ENCODE measurements around the gene FASTKD2. TPM values are rescaled to one million over a fixed set of nuclear protein-coding genes. Genes with fewer than 3 reads are reported as not detected.

The FASTKD2 gene
- total RNA-seq, result 10 to 100 TPM; 19.1 to 21.8 TPM
- long read RNA-seq, transcript FASTKD2-202 (12 exons, 2,586 nt), result minor isoform, 31 of 71 reads
- long read RNA-seq, transcript FASTKD2-201 (12 exons, 3,188 nt), result major isoform, 33 of 71 reads
- long read RNA-seq, partial matches to known transcripts, result 2 of 71 reads
- long read RNA-seq, other reads (novel, unspliced or antisense), result 4 of 71 reads

DNA sequence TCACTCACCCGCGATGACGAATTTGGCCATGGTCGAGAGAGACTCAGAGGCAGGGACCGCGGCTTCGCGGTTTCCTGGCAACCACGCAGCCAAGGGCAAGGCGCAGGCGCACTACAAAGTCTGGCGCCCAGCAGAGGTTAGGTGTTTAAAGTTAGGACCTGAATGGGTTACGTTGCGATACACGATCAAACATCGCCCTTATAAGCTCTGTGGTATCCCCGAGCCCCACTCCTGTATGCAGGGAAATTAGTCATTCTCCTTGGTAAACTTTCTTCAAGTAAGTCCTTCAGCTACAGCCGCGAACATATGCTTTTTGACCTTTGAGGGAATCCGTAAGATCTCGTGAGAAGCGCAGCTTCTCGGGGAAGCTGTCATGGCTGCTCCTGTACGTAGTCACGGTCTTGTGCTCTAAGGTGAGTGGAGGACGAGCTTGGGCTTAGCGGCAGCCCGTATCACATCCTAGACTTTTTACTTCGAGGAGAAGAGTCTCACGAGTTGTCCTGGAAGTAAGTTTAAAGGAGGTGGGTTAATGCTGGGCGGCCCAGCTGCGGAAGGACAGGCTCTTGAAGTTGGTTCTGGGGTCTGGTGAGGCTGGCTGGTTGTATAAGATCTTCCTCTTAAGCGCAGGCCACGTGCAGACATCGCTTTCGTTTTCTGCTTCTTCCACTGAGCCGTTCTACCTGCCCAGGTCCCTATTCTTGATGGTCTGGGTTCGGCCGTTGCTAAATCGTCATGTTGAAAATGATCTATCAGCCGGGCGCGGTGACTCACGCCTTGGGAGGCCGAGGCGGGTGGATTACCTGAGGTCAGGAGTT lies at the start of gene FASTKD2, which contains the start of gene MDH1B:
TSS of gene FASTKD2 (plus strand) at position 365 of the 815 bp plus-strand sequence. CDS start 1,088 bp downstream, outside the sequence.
TSS of gene MDH1B (minus strand) at position 87 of the 815 bp plus-strand sequence. CDS start at position 30, 57 bp downstream.
- ATAC-seq, result peak; percentile 97
- intact Hi-C loops (cut with DNase I, micrococcal nuclease), result no loop called here

DNA sequence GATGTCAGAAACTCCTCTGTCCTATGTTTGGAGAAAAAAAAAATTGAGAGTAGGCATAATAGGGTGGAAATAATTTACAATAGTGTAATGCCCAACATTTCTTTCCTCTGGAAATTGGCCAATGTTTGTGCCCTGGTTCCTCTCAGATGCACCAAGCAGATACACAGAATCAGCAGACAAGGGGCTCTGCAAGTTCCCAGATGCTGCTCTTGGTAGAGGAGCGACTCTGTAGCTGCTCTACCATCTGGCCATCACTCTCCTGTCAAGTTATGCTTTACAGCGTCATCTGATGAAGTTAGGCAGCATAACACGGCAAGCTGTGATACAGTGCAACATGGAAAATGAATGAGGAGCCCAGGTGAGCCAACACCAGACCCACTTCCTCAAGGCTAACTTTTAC lies 48.8 kb upstream of the FASTKD2 start:
- intact Hi-C loops (cut with DNase I, micrococcal nuclease), result no loop called here
- ATAC-seq (no peak), DNase-seq (no peak)

More for the DNA sequence above, at the start of gene FASTKD2, which contains the start of gene MDH1B:
- peak; percentile 82 to 88 for DNase-seq

DNA sequence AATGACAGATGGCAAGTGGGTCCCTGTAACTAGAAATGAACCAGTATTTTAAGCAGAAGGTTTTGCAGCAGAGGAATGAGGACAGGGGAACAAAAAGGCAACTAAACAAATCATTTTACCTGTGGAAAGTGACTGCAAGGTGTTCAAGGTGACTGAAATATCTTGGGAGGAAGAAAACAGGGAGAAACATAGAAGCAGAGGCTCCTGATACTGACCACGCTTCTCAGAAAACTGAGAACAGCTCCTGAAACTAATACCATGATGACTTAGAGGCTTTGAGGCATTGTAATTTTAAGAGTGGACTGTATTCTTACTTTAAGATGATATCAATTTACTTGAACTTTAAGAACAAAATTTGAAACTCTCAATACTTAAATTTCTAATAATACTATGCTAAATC lies 47.1 kb upstream of the FASTKD2 start, which contains the start of gene DYTN:
TSS of gene DYTN (minus strand) at position 101 of the 400 bp plus-strand sequence. CDS start 117 bp downstream, outside the sequence.
- no peak for ATAC-seq
- intact Hi-C loops (cut with DNase I, micrococcal nuclease), result no loop called here

DNA sequence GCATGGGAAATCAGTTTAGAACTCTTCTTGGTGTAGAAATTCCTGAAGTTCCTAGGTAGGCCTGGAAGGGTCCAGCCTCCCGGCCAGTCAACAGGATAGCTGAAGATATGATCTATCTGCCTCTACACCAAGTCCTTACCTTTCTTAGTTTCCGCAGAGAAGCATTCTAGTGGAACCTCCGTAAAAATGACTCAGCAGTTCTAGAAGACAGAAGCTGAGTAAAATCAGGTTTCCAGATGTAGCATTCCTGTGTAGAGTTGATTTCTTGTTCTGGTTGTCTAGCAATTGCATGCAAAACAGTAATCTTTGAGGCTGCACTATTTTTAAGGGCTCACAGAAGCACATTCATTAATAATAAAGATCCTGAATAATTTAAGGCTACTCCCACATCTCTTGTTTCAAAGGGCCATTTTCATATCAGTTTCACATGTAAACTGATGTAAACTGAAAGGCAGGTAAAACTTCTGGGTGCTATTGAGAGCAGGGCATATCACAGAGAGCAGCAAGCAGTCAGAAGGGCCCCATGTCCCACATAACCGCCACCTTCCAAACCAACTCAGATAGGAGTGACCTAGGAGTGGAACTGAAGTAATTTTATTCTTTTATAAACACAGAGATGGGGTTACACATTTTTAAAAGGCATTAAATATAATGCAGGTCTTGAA lies 44.0 kb upstream of the FASTKD2 start:
- ATAC-seq (no peak), DNase-seq (no peak)
- intact Hi-C loops (cut with DNase I, micrococcal nuclease), result no loop called here

More for the DNA sequence above, 47.1 kb upstream of the FASTKD2 start, which contains the start of gene DYTN:
- DNase-seq, result no peak

DNA sequence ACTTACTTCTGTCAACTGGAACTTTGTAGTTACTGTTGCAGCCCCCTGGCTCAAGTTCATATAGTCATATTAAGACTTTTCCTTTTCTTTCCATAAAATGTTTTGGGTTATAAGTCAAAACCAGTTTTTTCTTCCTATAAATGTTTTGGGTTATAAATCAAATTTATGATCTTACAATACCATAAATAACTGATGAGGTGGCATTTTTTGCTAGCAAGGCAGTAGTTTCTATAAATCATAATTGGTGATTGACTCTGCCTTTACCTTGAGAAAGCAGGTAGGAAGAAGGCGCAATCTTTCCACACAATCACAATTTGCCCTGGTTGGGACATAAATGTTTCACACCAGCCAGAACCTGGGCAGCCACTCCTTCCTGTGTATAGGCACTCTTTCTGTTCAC lies 42.1 kb upstream of the FASTKD2 start:
- DNase-seq, result no peak
- intact Hi-C loops (cut with DNase I, micrococcal nuclease), result no loop called here
- ATAC-seq, result no peak

DNA sequence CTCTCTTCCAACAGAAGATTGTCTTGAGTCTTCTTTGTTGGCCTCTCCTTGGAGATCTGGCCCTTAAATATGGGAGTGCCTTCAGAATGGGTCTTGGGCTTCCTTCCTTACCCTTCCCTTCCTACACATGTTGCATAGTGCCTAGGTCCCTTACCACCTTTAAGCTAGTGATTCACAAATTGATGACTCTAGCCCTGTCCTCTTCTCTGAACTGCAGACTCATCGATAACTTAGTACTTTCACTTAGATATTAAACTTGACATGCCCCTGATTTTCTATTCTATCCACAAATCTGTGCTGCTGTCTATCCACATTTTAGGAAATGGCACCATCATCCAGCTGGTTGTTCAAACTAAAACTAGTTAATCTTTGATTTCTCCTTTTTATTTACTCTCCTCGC lies 38.1 kb upstream of the FASTKD2 start:
- ATAC-seq (no peak), DNase-seq (no peak)
- intact Hi-C loops (cut with DNase I, micrococcal nuclease), result no loop called here

DNA sequence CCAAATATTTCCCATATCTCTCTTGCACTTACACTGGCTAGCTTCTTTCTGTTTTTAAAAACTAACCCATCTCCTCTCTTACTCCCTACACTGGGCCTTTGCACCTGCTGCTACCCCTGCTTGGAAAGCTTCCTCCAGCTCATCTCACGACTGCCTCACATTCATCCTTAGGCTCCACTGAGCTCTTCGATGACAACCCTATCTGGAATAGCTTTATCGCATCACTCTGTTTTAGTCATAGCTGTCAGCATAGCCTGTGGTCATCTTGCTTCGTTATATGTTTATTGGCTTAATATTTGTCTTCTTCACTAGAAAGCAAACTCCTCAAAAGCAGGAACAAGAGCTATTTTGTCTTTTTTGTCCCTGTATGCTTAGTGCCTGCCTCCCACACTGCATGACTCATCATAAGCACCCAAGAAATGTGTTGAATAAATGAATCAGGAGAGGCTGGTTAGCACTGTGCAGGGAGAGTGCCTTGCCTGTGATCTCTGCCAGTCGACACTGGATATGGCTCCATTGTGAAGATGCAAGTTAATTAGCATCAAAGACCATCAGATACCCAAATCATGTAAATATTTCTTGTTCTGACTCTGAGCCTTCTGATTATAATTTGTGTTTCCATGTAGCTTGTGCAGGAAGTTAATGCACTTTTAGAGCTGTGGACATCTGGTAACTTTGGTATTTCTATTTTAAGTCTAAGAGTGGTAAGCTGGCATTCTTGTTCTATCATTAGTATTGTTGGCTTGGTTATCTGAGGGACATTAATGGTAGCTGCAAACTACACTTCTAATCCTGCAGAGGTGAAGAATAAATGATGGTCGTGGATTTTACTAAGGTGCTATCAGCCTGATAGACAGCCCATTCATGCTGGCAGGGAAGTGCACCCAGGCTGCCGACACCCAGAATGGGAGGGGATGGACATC lies 36.9 kb upstream of the FASTKD2 start:
- intact Hi-C loops (cut with DNase I, micrococcal nuclease), result no loop called here
- no peak for ATAC-seq

DNA sequence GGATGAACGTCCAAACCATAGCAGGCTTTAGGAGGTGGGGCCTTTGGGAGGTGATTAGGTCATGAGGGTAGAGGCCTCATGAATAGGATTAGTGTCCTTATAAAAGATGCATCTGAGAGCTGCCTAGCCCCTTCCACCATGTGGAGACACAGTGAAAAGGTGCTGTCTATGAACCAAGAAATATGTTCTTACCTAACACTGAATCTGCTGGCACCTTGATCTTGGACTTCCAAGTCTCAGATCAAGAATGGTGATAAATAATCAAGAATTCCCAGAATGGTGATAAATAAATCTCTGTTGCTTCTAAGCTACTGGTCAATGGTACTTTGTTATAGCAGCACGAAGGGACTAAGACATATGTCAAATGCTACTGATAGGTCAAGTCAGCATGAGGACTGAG lies 32.1 kb upstream of the FASTKD2 start:
- ATAC-seq (no peak), DNase-seq (no peak)
- intact Hi-C loops (cut with DNase I, micrococcal nuclease), result no loop called here

More for the DNA sequence above, 36.9 kb upstream of the FASTKD2 start:
- no peak for DNase-seq

DNA sequence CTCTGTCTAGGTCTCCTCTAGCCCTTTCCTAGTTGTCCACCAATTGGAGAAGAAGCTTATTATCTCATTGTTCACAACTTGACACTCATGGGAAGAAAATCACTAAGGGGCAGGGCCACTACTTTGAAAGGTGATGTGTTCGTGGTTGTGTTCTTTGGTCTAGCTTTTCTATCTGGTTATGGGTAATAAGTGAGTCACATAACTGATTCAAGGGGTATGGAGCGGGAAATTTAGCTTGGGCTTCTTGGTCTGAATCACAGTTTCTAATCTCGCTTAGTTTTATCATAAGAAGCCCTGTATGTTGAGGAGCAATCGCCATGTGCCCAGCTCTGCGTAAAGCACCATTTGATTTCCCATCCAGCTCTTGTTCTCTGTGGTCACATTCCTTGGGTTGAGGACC lies 28.5 kb upstream of the FASTKD2 start:
- no peak for DNase-seq
- no peak for ATAC-seq
- intact Hi-C loops (cut with DNase I, micrococcal nuclease), result no loop called here

DNA sequence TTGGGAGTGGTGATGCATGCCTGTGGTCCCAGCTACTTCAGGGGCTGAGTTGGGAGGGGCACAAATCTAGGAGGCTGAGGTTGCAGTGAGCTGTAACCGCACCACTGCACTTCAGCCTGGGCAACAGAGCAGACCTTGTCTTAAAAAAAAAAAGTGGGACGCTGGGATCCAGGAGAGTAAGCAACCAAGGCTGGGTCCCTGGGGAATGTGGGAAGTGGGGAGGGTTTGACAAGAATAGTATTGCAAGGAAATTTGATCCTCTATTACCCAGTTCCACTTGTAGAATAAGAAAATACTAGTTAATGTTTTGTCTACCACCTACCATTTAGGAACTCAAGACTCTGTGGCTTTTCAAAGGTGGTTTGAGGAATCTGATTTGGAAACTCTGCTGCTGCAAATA lies 26.1 kb upstream of the FASTKD2 start:
- intact Hi-C loops (cut with DNase I, micrococcal nuclease), result no loop called here
- no peak for DNase-seq
- ATAC-seq, result no peak

DNA sequence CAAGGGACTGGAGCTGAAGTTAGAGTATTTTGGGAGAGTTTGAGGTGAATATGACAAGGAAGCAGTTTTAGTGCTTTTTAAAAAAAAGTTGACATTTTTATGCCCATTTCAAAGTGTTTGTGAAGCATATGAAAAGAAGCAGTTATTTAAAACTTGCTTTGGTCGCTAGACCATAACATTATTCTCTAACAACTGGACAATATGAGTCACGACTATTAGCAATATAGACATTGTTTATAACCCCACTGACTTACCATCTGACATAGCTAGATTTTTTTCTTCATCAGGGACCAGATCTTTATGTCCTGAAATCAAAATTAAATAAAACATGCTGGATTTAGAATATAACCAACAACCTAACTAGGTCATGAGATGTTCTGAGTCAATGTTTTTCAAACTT lies 24.6 kb upstream of the FASTKD2 start:
- intact Hi-C loops (cut with DNase I, micrococcal nuclease), result no loop called here
- ATAC-seq, result no peak
- no peak for DNase-seq

DNA sequence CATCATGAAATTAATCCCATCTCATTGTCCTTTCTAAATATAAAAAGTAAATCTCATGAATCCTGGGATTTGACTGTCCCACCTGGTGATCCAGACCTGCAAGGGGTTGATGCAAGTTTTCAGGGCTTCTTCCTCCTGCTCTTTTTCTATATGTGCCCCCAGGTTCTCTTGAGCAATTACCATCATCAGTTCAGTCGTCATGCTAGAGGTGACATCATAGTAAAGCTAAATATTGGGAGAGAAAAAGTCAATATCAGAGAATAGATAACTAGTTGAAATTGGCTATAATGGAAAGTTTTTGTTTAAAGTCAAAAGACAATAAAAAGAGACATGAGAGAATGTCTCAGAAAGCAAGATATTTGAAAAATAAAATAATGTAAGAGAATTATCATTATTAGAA lies 8.6 kb upstream of the FASTKD2 start:
- intact Hi-C loops (cut with DNase I, micrococcal nuclease), result no loop called here

DNA sequence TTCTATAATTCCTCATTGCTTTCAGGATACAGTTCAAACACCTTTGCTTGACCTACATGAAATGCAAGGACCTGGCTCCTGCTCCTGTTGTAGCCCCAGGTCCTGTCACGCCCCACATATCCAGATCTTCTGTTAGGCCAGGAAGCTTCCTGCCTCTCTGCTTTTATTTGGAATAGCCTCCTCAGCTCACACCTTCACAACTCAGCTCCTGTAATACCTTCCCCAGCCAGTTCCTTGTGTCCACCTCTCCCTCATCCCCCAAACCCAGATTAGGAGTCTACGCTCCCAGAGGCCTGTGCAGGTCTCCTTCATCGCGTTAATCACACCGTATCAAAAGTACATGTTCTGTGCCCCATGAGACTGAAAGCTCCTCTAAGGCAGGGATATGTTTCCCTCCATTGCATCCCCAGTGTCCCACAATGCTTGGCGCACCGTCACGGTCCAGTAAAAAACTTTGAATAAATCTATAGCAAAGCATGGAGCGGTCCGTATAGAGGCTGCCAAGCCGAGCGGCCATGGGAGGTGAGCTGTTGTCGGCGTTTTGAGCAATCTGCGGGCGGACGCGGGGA lies 649 bp upstream of the FASTKD2 start:
- no peak for DNase-seq
- intact Hi-C loops (cut with DNase I, micrococcal nuclease), result no loop called here

More for the DNA sequence above, 8.6 kb upstream of the FASTKD2 start:
- ATAC-seq (no peak), DNase-seq (no peak)

DNA sequence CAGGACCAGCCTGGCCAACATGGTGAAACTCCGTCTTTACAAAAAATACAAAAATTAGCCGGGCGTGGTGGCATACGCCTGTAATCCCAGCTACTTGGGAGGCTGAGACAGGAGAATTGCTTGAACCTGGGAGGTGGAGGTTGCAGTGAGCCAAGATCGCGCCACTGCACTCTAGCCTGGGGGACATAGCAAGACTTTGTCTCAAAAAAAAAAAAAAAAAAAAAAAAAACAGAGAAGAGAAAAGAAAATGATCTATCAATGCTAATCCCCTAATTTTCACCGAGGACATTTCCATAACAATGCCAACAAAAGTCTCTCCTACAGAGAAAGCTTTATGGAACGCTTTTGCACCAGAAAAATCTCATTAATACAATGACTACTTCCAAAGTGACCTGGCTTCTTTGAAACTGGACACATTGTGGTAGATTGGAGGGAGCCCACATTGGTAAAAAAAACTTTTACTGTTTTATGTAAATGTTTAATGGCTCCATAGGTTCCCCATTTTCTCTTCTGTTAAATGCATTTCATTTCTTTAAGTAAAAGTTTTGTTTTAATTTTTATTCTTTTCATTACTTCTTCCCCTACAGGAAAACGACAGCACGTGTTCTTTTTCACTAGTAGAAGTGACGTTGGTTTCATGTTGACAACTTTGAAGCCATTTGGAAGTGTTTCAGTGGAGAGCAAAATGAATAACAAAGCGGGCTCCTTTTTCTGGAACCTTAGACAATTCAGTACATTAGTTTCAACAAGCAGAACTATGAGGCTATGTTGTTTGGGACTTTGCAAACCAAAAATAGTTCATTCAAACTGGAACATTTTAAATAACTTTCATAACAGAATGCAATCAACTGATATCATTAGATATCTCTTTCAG lies 888 bp downstream of the FASTKD2 start:
- ATAC-seq, result no peak
- intact Hi-C loops (cut with DNase I, micrococcal nuclease), result no loop called here

More for the DNA sequence above, 649 bp upstream of the FASTKD2 start:
- peak; percentile 39 for ATAC-seq

DNA sequence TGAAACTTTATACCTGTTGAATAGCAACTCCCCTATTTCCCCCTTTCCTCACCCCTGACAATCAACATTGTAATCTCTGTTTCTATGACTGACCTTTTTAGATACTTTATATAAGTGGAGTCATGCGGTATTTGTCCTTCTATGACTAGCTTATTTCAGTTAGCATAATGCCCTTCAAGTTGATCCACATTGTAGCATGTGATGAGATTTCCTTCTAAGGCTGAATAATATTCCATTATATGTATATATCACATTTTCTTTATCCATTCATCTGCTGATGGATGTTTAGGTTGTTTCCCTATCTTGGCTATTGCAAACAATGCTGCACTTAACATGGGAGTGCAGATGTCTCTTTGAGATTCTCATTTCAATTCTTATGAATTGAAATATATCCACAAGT lies 9.5 kb downstream of the FASTKD2 start:
- no peak for DNase-seq
- ATAC-seq, result no peak
- intact Hi-C loops (cut with DNase I, micrococcal nuclease), result no loop called here

More for the DNA sequence above, 888 bp downstream of the FASTKD2 start:
- no peak for DNase-seq

DNA sequence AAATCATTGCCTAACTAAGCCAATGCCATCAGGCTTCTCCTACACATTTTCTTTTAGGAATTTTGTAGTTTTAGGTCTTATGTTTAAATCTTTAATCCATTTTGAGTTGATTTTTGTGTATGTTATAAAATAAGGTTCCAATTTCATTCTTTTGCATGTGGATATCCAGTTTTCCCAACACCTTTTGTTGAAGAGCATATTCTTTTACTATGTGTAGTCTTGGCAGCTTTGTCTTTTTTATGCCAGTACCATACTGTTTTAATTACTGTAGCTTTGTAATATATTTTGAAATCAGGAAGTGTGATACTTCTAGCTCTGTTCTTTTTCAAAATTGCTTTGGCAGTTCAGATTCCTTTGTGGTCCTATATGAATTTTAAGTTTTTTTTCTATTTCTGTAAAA lies 11.0 kb downstream of the FASTKD2 start:
- ATAC-seq, result no peak

DNA sequence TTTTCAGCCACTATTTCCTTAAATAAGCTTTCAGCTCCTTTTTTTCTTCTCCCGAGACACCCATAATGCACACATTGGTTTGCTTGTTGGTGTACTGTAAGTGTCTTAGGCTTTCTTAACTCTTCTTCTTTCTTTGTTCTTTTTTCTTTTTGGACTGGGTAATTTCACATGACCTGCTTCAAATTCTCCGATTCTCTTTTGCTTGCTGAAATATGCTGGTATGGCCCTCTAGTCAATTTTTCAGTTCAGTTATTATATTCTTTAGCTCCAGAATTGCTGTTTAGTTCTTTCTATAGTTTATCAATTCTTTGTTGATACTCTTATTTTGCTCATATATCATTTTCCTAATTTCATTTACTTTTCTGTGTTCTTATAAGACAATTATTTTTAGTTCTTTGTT lies 15.3 kb downstream of the FASTKD2 start:
- intact Hi-C loops (cut with DNase I, micrococcal nuclease), result loop anchor here in 1 of 2 donors (10.0 kb wide), 1 partner anchor 86 kb away; no protein-coding TSS in a partner anchor

More for the DNA sequence above, 11.0 kb downstream of the FASTKD2 start:
- no peak for DNase-seq
- intact Hi-C loops (cut with DNase I, micrococcal nuclease), result no loop called here

More for the DNA sequence above, 15.3 kb downstream of the FASTKD2 start:
- DNase-seq, result no peak
- no peak for ATAC-seq
